ENCODE results near the gene APBB1.

The APBB1 gene

DNA sequence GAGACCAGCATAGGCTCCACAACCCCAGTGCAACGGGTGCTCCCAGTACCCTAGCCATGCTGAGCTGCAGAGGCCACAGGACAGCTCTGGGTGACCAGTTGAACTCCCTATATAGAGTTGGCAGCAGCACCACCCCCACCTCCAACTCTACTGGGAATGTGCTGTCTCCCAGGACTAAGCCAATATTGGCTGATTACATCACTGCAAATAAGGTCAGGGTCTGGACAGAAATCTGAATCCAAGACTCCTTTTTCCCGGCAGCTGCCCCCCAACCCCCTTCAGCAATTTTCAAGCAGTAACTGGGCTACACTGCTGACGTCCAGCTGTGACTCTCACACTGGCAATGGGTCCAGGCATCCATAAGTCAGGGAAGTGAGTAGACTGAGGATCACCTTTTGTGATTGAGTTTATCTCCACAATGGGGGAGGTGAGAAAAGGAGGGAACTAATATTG, 22.0 kb upstream of the APBB1 start, which contains the start of gene HPX:
Gene HPX (minus strand): TSS at position 82 of the 453 bp plus-strand sequence. CDS start 24 bp downstream, at position 58.
- H3K4me1 Mint-ChIP-seq: no peaks in the 10 kb centered on the region
- H3K4me3 Mint-ChIP-seq: no peak within 1 kb of the TSS
- no peaks in the 10 kb centered on the region for H3K36me3 Mint-ChIP-seq (ENCODE audit: low read depth)
- no peaks in the 10 kb centered on the region for H3K27me3 Mint-ChIP-seq (ENCODE audit: low read depth)
- H3K27ac Mint-ChIP-seq: no peak within 1 kb of the TSS
- TF ChIP-seq, protein P1, sequence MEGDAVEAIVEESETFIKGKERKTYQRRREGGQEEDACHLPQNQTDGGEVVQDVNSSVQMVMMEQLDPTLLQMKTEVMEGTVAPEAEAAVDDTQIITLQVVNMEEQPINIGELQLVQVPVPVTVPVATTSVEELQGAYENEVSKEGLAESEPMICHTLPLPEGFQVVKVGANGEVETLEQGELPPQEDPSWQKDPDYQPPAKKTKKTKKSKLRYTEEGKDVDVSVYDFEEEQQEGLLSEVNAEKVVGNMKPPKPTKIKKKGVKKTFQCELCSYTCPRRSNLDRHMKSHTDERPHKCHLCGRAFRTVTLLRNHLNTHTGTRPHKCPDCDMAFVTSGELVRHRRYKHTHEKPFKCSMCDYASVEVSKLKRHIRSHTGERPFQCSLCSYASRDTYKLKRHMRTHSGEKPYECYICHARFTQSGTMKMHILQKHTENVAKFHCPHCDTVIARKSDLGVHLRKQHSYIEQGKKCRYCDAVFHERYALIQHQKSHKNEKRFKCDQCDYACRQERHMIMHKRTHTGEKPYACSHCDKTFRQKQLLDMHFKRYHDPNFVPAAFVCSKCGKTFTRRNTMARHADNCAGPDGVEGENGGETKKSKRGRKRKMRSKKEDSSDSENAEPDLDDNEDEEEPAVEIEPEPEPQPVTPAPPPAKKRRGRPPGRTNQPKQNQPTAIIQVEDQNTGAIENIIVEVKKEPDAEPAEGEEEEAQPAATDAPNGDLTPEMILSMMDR (IDR thresholded peaks at IDR 0.05; ENCODE audit: unreplicated experiment in 3 of 3): no peak
- H3K9me3 Mint-ChIP-seq: no peaks in the 10 kb centered on the region

- Mint-ChIP-seq H3K27me3 (ENCODE audit: low read depth) (no peaks in the 10 kb centered on the region), H3K27ac (no peak overlapping the region), H3K4me1 (no peaks in the 10 kb centered on the region), H3K36me3 (ENCODE audit: low read depth) (no peaks in the 10 kb centered on the region), H3K4me3 (no peak overlapping the region), H3K9me3 (no peaks in the 10 kb centered on the region)
- TF ChIP-seq, protein P1 (IDR thresholded peaks at IDR 0.05; ENCODE audit: unreplicated experiment in 3 of 3): peak; percentile 40 to 62 (median 48)
Observed at GRCh38 chr11:6438979-6439571, 20.2 kb upstream of the APBB1 start.

DNA sequence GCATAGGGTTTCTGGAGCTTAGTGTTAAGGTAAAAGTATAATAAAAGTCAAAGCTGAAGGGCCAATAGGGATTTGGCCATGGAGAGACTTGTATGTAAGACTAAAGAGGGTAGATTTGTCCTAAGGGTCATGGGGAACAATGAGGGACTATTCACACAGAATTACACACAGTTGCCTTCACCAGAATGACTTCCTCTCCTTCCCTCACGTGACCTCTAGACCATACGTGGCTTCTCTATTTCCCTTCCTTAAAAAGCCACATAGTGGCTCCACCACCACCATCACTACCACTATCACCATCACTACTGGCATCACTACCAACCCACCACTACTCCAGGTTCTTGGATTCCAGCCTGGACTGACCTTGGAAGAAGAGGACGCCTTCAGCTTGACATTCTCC, 19.1 kb upstream of the APBB1 start:
- H3K4me3 Mint-ChIP-seq: no peak overlapping the region
- no peaks in the 10 kb centered on the region for H3K36me3 Mint-ChIP-seq (ENCODE audit: low read depth)
- TF ChIP-seq, protein P1 (IDR thresholded peaks at IDR 0.05; ENCODE audit: unreplicated experiment in 3 of 3): no peak
- H3K27ac Mint-ChIP-seq: no peak overlapping the region
- no peaks in the 10 kb centered on the region for H3K4me1 Mint-ChIP-seq
- no peaks in the 10 kb centered on the region for H3K9me3 Mint-ChIP-seq
- no peaks in the 10 kb centered on the region for H3K27me3 Mint-ChIP-seq (ENCODE audit: low read depth)

GRCh38 chr11:6437423-6437822, 18.5 kb upstream of the APBB1 start:
- no peak overlapping the region for H3K4me3 Mint-ChIP-seq
- H3K4me1 Mint-ChIP-seq: no peaks in the 10 kb centered on the region
- H3K27ac Mint-ChIP-seq: no peak overlapping the region
- TF ChIP-seq, protein P1 (IDR thresholded peaks at IDR 0.05; ENCODE audit: unreplicated experiment in 3 of 3): no peak
- H3K36me3 Mint-ChIP-seq (ENCODE audit: low read depth): no peaks in the 10 kb centered on the region
- no peaks in the 10 kb centered on the region for H3K27me3 Mint-ChIP-seq (ENCODE audit: low read depth)
- H3K9me3 Mint-ChIP-seq: no peaks in the 10 kb centered on the region

DNA sequence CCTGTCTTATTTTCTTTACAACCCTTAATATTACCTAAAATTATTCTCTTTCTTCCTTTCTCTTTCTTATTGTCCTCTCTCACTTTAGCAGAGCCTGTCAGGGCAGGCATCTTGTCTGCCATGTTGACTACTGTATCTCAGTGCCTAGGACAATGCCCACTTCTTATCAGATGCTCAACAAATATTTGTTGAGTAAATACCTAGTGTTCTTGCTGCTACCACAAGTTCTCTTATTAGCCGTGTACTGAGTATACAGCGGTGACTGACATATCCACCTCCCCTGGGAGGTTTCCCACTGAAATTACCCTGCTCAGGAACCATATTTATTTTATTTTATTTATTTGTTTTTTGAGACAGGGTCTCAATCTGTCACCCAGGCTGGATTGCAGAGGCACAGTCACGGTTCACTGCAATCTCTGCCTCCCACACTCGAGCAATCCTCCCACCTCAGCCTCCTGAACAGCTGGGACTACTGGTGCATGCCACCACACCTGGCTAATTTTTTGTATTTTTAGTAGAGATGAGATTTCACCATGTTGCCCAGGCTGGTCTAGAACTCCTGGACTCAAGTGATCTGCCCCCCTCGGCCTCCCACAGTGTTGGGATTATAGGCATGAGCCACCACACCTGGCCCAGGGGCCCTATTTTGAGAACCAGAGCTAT, 15.2 kb upstream of the APBB1 start:
- Mint-ChIP-seq H3K27ac (no peak overlapping the region), H3K4me3 (no peak overlapping the region), H3K9me3 (no peaks in the 10 kb centered on the region), H3K36me3 (ENCODE audit: low read depth) (no peaks in the 10 kb centered on the region), H3K4me1 (no peaks in the 10 kb centered on the region), H3K27me3 (ENCODE audit: low read depth) (peaks cover 4% of the 10 kb centered on the region)
- TF ChIP-seq, protein P1 (IDR thresholded peaks at IDR 0.05; ENCODE audit: unreplicated experiment in 3 of 3): no peak

GRCh38 chr11:6431861-6432260, 13.0 kb upstream of the APBB1 start:
- H3K27ac Mint-ChIP-seq: no peak overlapping the region
- H3K9me3 Mint-ChIP-seq: no peaks in the 10 kb centered on the region
- no peak overlapping the region for H3K4me3 Mint-ChIP-seq
- no peaks in the 10 kb centered on the region for H3K36me3 Mint-ChIP-seq (ENCODE audit: low read depth)
- TF ChIP-seq, protein P1 (IDR thresholded peaks at IDR 0.05; ENCODE audit: unreplicated experiment in 3 of 3): no peak
- H3K4me1 Mint-ChIP-seq: no peaks in the 10 kb centered on the region
- H3K27me3 Mint-ChIP-seq (ENCODE audit: low read depth): peaks cover 4% of the 10 kb centered on the region

Data from nephron (organoid).